GM18519 (cell line): ENCODE measurements around the gene MEI1.

Source experiments
- ATAC-seq: cut with Tn5 transposase; IDR thresholded peaks from one replicate; pipeline ENCODE4 v1.9.1; 2021; ENCODE audit warnings: mild to moderate bottlenecking, moderate library complexity; ENCODE audit not compliant: unreplicated experiment, low FRiP score

Gene MEI1

DNA sequence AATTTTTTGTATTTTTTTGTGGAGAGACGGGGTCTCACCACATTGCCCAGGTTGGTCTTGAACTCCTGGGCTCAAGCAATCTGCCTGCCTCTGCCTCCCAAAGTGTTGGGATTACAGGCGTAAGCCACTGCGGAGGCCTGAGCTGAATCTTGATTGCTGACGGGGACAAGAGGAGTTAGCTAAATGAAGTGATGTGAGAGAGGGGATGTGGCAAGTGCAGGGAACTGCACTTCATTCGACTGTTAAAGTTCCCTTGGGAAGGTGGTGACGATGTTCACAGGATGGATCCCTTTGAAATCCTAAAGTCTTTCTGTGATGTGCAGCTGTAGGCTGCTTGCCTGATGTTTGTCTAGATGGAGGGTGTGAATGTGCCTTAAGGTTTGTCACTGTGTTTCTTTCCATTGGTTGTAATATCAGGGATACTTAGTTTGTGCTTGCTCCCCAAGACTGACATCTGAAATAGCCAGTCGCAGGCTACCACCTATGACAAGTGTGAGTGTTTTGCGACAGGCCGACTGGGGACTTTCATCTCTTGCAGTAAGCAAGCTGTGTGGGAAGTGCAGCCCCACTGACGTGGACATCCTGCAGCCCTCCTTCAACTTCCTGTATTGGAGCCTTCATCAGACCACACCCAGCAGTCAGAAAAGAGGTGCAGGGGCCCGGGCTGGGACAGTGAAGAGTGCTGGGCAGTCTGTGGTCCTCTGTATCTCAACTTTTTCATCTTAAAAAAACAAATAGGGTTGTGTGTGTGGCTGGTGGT, 81.6 kb downstream of the MEI1 start:
- peak; percentile 59 for ATAC-seq

DNA sequence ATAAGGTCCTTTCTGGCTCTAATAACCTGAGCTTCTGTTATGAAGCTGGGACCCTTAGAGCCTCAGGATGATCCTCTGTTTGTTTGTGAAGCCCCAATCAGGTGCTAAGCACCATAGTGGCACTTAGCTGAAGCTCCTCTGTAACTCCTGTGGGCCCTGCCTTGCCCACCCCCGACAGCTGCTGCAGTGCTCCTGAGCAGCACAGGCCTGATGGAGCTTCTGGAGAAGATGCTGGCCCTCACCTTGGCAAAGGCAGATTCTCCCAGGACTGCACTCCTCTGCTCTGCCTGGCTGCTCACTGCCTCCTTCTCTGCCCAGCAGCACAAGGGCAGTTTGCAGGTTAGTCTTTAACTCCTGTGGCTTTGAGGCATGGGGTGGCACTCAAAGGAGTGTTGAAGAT, 82.2 kb downstream of the MEI1 start:
- ATAC-seq = no peak

DNA sequence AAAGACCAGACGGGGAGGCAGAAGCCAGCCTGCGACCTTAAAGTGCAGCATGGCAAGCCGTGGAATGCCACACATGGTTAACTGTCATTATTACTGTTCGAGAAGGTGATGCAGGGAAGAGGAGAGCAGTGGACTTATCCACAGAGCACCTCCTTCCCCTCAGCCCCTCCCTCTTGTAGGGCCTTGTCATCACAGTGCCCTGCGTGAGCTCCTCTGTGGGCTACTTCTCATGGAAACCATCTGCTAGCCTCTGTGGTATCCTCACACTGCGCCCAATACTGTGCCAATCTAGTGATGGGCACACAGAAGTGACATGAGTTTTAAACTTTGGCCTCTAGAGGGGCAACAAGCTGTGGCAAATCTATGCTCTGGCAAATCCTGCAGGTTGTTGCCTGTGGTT, 83.0 kb downstream of the MEI1 start:
- ATAC-seq = no peak

DNA sequence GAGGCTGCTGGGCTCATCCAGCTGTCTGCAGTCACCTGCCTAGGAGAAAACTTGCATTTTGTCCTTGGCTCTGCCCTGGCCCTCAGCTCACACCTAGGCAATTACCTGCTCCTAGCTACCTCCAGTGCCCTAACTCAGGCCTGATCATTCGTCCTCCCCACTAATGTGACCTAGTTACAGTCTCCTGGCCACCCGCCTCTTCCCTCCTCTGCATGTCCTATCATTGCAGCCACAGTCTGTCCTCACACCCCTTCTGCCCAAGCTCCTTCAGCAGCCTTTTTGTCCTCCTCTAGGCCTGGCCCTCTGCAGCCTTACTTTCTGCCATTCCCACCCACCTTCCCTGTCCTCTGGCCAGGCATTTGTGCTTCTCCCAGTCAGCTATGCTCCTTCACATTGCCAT, 83.4 kb downstream of the MEI1 start:
- no peak for ATAC-seq

DNA sequence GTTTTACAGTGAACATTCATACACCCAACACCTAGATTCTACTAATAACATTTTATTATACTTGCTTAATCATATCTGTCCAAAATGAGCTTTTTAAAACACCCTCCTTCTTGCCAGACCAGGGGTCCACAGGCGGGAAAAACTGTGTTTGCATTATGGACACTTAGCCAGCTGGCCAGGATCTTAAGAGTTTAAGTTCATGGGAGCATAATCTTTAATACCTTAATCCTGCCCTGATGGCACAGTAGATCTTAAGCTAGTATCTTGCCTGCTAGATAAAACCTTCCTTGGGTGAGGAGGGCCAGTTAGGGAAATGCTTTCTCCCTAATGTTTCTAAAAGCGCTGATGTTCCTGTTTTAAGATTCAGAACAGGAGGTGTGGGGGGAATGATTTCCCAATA, 88.0 kb downstream of the MEI1 start:
- ATAC-seq = no peak

DNA sequence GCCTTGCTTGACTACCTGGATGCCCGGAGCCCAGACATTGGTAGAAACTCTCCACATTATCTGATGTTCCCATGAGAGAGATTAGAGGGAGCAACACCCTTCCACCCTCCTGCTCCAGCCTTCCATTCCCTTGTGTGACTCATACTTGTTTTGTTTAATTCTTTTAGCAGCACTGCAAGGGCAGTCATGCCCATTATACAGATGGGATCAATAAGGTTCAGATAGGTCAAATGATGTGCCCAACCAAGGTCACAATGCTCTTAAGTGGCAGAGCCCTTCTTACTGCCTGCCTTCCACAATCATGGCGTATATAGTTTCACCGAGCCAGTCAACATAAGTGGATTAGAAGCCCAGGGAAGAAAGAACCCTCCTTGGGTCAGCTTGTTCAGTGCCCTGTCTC, 94.6 kb downstream of the MEI1 start:
- ATAC-seq = no peak

DNA sequence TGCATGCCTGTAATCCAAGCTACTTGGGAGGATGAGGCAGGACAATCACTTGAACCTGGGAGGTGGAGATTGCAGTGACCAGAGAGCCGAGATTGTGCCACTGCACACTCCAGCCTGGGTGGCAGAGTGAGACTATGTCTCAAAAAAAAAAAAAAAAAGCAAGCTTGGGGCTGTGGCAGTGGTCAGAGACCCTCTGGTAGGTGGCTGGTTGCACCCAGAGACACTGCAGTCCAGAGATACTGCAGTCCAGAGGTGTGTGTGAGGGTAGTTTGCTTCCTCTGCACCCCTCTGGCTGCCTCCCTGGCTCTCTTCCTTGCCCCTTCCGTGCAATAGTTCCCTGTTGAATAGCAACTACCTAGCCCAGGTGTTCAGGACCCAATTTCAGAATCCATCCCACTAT, 99.4 kb downstream of the MEI1 start:
- no peak for ATAC-seq

DNA sequence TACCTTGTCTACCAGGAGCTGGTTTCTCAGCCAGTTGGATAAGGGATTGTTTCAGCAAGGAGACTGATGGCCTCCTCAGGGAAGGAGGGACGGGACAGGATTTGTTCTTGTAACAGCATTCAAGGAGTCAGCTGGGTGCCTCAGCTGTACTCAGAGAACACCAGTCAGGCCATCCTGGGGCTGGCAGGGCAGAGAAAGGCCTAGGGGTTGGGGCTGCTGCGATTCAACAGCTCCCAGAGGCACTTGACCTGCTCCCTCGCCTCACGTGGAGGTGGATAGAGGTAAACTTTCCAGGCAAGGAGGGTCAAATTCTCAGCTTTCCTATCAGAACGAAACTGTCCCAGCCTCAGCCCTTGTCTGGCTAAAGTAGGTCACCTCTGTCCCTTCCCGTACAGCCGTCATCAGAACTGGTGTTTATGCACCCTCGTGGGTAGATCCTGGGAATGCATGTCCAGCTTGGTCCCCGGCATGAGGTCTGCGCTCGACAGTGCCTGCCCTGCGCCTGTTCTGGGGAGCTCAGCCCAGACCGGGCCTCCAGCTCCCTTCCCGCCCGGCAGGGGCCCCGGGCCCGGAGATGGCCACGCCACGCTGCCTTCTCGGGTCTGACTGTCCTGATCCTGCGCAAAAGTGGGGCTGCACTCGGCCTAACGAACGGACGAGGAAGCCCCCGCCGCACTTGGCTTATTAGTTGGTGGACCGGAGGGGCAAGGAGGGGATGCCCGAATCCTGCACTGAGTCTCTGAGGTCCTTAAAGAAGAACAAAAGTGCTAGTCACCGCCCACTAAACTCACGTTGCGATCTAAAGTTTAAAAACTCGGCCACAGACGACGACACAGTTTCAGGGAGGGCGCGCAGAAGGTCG, 100.4 kb downstream of the MEI1 start:
- peak; percentile 11 for ATAC-seq

DNA sequence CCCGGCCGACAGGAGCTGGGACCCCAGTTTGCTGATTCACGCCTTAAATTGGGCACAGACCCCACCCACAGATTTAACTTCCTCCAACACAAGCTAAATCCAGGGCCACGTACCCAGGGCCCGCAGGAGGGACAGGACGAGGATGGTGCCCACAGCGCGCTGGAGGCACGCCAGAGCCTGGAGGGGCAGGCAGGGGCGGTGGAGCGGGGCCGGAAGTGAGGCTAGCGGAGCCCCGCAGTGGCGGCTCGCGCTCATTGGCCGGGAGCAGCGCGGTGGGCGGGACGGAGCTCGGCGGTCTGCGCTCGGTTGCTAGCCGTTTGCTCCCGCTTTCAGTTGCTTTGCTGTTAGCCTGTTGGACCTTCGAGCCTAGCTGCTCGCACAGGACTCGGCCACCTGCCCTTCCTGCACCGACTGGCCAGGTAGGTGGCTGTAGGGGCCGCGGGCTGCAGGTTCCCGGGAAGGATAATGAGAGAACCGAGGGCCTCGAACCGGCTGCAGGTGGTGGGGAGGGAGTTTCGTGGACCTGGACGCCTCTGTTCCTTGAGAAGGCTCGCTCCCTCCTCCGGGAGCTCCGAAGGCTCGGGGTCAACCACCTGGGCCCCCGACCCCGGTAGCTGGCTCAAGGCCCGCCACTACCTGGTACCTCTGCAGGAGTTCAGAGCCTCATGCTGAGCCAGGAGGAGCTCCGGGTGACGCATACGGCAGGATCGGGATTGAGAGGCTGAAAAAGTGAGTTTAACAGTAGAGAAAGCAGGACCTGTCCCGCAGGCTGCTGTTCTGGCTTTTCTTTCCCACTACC, 101.2 kb downstream of the MEI1 start, which contains the start of gene CCDC134:
Gene CCDC134 (plus strand): TSS at position 332 of the 799 bp plus-strand sequence. CDS start 8,212 bp downstream, outside the sequence.
- ATAC-seq = peak; percentile 60

DNA sequence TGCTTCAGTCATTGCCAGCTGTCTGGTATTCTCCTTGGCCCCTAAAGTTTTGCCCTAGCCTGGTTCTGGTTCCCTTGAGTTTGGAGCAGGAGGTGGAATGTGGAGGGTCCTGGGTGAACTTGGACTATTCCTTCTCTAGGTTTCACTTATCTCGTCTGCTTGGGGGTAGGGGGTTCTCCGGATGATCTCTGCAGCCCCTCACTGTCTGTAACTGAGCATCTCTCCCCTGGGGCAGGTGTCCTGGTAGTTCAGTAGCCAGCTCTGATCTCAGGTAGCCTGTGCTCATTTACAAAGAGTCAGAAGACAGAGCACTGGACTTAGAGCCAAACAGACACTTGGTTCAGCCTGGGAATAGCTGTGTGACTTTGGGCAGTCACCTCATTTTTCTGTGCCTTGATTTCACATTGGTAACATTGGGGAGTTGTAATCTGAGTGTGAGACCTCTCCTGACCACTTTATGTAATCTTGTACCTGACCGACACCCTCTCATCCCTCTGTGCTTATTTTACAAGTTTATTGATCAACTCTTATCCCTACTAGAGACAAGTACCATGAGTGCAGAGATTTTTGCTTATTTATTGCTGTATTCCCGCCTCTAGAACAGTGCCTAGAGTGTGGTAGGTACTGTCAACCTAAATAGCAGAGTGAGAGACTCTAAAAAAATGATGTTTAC, 102.0 kb downstream of the MEI1 start:
- no peak for ATAC-seq

DNA sequence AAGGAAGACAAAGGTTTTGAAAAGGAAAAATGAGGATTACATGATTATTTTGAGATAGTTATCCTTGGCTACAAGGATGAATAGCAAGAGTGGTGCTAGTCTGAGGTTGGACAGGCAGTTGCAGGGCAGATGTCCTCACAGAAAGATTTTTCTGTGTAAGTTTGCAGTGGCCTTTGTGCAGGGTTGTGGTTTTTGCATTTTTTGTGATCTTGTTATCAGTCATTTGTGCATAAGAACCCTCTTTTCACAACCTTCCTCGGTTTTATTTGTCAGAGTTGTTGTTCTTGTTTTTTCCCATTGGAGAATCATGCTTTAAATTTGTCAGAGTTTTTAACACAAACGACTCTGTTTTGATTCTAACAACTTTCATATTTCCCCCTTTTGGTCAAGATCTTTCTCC, 102.6 kb downstream of the MEI1 start:
- no peak for ATAC-seq

DNA sequence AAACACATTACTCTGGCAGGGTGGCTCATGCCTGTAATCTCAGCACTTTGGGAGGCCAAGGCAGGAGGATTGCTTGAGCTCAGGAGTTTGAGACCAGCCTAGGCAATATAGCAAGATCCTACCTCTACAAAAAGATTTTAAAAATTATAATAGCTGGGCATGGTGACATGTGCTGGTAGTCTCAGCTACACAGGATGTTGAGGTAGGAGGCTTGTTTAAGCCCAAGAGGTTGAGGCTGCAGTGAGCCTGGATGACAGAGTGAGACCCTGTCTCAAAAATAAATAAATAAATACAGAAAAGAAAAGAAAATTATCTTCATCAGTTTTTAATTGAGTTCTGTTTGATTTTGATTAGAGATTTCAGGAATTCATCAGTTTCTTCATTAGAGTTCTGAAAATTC, 106.3 kb downstream of the MEI1 start:
- ATAC-seq = no peak

DNA sequence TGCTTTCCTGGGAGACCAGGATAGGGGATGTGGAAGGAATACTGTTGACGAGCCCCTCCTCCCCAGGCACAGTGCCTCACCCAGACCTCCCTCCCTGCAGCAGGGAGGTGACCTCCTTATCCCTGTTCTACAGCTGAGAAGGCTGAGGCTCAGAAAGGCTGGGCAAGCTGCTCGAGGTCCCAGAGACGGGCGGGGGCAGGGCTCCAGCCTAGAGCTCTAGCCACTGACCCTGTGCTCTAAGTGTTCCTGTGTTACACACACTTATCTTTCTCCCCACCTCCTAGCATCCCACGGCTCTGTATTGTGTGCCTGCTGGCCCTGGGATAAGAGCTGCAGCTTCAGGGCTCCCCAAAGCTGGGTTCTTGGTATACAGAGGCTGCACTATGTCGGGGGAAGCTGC, 109.1 kb downstream of the MEI1 start:
- ATAC-seq = no peak

DNA sequence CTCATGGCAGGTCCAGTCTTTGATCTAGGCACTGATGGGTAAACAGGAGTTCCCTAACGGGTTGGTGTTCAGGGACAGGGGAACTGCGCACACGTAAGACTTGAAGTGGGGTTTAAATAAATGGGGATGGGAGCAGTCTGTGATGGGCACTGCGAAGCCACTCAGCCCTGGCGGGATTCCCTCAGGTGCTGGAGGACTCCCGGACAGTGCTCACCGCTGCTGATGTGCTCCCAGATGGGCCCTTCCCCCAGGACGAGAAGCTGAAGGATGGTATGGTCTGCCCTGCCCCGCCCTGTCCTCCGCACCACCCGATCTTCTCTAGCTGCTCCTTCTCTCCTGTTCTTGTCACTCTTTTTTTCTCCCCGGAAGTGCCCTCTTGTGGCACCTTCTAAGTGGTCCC, 110.7 kb downstream of the MEI1 start:
- no peak for ATAC-seq

DNA sequence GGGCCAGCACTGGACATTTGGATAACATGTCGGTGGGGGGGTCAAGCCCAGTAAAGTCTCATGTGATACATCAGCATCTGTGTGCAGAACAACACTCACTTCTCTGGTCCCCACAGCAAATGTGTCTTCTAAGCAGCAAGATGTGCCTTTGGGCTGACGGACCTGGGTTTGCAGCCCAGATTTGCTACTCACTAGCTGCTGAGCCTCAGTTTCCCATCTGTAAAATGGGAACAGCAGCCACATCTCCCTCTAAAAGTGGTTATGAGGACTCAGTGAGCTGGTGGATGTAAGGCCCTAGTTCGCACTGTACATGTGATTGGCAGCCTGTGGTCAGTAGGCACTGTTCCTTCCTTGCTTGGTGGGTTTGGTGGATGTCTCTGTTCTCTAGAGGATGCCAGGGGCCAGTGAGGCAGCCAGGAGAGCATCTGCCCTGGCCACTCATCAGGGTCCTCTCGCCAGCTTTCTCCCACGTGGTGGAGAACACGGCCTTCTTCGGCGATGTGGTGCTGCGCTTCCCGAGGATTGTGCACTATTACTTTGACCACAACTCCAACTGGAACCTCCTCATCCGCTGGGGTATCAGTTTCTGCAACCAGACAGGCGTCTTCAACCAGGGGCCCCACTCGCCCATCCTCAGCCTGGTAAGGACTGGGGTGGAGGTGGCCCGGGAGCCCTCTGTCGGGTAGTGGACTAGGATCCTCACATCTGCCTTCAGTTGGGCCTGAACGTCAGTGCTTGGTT, 113.7 kb downstream of the MEI1 start:
- no peak for ATAC-seq

DNA sequence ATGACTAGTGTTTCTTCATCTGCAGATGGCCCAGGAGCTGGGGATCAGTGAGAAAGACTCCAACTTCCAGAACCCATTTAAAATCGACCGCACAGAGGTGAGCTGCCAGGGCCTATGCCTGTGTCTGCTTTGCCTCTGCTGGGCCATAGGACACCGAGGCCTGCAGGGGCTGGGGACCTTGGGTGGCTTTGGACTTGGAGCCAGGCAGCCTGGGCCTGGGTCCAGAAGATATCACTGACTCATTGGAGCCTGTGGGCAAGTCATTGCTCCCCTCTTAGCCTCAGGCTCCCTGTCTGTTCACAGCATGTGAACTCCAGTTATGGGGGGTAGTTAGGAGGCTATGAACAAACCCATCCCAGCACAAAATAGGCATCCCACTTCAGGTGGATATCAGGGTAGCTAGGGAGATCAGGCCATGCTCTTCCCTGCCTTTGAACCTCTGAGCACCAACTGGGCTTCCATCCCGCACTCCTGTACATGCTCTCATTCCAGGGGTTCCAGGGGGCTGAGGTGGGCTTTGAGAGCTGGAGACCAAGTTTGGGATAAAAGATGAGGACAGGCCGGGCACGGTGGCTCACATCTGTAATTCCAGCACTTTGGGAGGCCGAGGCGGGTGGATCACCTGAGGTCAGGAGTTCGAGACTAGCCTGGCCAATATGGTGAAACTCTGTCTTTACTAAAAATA, 114.6 kb downstream of the MEI1 start:
- ATAC-seq = no peak

DNA sequence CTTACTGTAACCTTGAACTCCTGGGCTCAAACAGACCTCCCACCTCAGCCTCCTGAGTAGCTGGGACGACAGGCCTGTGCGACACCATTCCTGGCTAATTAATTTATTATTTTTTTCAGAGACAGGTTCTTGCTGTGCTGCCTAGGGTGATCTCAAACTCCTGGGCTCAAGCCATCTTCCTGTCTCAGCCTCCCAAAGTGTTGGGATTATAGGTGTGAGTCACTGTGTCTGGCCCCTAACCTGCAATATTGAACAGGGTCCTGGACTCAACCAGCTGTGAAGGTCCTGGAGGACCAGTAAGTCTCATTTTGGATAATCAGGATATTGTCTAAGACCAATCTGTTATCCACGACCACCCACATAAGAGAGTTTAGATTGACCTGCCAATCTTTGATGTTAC, 116.4 kb downstream of the MEI1 start:
- no peak for ATAC-seq

DNA sequence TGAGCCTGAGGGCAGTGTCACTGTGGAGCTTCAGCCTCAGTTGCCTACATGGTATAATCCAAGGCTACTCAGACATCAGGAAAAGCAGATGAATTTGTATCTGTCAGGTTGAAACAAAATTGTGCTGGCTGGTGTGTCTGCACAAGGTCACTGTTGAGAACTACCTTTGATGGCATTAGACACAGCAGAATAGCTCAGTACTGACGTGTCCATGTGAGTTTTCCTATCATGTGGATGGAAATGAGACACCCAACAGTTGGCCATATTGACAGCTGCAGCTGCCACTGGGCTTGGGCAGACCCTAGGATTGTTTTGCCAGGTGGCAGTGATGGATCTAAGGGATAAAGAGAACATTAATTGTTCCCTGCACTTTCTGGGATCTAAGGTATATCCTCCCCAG, 116.9 kb downstream of the MEI1 start:
- ATAC-seq = no peak

DNA sequence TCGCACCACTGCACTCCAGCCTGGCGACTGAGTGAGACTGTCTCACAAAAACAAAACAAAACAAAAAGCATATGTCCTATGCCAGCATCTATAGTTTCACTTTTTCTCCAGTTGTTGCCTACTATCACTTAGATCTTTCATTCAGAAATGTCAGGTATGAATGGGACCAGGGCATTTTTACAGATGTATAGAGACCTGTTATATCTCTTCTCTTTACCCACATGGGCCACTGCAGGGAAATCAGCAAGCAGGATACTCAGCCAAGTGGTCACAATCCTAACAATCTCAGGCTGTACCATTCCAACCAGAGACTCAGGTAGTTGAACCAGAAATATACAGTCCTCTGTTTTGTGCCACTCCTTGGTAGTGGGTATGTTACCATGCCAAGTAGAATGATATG, 117.6 kb downstream of the MEI1 start:
- ATAC-seq = no peak
